ENCODE measurements around the gene CFAP161. TPM values are rescaled to one million over a fixed set of nuclear protein-coding genes. Genes with fewer than 3 reads are reported as not detected.

Gene CFAP161
- total and polyA plus RNA-seq, 2 of the 13 experiments (the other 11 are each of a cell fraction or from before 2014, with no cell fraction given), result not detected

DNA sequence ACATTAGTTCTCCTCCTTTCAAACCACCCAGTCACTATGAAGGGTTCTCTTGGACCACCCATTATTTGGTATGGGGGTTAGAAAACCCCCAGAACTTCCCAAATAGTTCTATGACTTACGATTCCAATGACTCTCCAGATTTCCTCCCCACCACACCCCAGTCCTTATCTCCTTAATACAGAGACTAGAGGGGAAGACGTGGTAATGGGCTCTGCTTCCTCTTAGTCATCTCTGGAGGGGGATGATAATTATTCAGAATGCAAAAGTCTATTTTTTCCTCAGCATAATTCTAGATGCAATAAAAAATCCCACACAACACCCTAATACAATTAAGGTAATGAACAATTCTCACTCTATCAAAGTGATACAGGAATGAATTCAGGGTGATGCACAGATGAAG, 48.9 kb upstream of the CFAP161 start:
- H2AFZ ChIP-seq (ENCODE audit: low read length), result no peak overlapping the region
- H3K4me1 ChIP-seq (ENCODE audit: insufficient read depth, low read length), result no peaks in the 10 kb centered on the region
- TF ChIP-seq U2AF1 (optimal IDR thresholded peaks at IDR 0.05; ENCODE audit: low read depth, low read length), result no peak
- TF ChIP-seq, protein P1, sequence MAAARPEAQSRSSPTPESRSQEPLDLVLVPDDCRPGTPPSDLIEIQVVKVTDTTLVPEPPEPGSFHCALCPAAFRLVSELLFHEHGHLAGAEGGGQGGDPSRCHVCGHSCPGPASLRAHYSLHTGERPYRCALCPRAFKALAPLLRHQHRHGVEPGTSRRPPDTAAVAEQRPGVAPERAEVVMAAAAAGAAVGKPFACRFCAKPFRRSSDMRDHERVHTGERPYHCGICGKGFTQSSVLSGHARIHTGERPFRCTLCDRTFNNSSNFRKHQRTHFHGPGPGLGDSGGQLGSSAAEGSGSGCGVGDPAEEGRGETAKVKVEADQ (CRISPR knock-in tag; IDR thresholded peaks at IDR 0.05; ENCODE audit: borderline replicate concordance), result no peak
- TF ChIP-seq, protein P2, sequence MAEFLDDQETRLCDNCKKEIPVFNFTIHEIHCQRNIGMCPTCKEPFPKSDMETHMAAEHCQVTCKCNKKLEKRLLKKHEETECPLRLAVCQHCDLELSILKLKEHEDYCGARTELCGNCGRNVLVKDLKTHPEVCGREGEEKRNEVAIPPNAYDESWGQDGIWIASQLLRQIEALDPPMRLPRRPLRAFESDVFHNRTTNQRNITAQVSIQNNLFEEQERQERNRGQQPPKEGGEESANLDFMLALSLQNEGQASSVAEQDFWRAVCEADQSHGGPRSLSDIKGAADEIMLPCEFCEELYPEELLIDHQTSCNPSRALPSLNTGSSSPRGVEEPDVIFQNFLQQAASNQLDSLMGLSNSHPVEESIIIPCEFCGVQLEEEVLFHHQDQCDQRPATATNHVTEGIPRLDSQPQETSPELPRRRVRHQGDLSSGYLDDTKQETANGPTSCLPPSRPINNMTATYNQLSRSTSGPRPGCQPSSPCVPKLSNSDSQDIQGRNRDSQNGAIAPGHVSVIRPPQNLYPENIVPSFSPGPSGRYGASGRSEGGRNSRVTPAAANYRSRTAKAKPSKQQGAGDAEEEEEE (CRISPR knock-in tag; IDR thresholded peaks at IDR 0.05; ENCODE audit: borderline replicate concordance), result no peak
- TF ChIP-seq, protein P3, sequence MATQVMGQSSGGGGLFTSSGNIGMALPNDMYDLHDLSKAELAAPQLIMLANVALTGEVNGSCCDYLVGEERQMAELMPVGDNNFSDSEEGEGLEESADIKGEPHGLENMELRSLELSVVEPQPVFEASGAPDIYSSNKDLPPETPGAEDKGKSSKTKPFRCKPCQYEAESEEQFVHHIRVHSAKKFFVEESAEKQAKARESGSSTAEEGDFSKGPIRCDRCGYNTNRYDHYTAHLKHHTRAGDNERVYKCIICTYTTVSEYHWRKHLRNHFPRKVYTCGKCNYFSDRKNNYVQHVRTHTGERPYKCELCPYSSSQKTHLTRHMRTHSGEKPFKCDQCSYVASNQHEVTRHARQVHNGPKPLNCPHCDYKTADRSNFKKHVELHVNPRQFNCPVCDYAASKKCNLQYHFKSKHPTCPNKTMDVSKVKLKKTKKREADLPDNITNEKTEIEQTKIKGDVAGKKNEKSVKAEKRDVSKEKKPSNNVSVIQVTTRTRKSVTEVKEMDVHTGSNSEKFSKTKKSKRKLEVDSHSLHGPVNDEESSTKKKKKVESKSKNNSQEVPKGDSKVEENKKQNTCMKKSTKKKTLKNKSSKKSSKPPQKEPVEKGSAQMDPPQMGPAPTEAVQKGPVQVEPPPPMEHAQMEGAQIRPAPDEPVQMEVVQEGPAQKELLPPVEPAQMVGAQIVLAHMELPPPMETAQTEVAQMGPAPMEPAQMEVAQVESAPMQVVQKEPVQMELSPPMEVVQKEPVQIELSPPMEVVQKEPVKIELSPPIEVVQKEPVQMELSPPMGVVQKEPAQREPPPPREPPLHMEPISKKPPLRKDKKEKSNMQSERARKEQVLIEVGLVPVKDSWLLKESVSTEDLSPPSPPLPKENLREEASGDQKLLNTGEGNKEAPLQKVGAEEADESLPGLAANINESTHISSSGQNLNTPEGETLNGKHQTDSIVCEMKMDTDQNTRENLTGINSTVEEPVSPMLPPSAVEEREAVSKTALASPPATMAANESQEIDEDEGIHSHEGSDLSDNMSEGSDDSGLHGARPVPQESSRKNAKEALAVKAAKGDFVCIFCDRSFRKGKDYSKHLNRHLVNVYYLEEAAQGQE (IDR thresholded peaks at IDR 0.05; ENCODE audit: borderline replicate concordance in 1 of 2, low read depth in 1 of 2, low read length in 2 of 2), result no peak
- TF ChIP-seq, protein P4, sequence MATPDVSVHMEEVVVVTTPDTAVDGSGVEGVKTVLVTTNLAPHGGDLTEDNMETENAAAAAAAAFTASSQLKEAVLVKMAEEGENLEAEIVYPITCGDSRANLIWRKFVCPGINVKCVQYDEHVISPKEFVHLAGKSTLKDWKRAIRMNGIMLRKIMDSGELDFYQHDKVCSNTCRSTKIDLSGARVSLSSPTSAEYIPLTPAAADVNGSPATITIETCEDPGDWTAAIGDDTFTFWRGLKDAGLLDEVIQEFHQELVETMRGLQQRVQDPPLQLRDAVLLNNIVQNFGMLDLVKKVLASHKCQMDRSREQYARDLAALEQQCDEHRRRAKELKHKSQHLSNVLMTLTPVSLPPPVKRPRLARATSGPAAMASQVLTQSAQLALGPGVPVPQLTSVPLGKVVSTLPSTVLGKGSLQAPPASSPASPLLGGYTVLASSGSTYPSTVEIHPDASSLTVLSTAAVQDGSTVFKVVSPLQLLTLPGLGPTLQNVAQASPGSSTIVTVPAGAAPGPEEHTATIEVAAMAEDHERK (CRISPR knock-in tag; IDR thresholded peaks at IDR 0.05; ENCODE audit: low read depth), result no peak
- no peak for TF ChIP-seq ARNTL (CRISPR knock-in tag; IDR thresholded peaks at IDR 0.05)
- TF ChIP-seq EZH2 (conservative IDR thresholded peaks at IDR 0.05; ENCODE audit: low read depth, low read length), result no peak
- TF ChIP-seq, protein P5, sequence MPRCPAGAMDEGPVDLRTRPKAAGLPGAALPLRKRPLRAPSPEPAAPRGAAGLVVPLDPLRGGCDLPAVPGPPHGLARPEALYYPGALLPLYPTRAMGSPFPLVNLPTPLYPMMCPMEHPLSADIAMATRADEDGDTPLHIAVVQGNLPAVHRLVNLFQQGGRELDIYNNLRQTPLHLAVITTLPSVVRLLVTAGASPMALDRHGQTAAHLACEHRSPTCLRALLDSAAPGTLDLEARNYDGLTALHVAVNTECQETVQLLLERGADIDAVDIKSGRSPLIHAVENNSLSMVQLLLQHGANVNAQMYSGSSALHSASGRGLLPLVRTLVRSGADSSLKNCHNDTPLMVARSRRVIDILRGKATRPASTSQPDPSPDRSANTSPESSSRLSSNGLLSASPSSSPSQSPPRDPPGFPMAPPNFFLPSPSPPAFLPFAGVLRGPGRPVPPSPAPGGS (CRISPR knock-in tag; IDR thresholded peaks at IDR 0.05), result no peak
- TF ChIP-seq, protein P6, sequence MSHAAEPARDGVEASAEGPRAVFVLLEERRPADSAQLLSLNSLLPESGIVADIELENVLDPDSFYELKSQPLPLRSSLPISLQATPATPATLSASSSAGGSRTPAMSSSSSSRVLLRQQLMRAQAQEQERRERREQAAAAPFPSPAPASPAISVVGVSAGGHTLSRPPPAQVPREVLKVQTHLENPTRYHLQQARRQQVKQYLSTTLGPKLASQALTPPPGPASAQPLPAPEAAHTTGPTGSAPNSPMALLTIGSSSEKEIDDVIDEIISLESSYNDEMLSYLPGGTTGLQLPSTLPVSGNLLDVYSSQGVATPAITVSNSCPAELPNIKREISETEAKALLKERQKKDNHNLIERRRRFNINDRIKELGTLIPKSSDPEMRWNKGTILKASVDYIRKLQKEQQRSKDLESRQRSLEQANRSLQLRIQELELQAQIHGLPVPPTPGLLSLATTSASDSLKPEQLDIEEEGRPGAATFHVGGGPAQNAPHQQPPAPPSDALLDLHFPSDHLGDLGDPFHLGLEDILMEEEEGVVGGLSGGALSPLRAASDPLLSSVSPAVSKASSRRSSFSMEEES (CRISPR knock-in tag; IDR thresholded peaks at IDR 0.05), result no peak
- BruUV-seq (replicated peaks), result no TSS peak
- in situ Hi-C loops (cut with HindIII; ENCODE audit: extremely low pct_ligation_motif_present, low pct_unique_long_range_greater_than_20kb) (no loop called here), intact Hi-C loops (cut with micrococcal nuclease; ENCODE audit: unreplicated experiment) (no loop called here)
- H3K4me3 ChIP-seq (replicated peaks in 1 of 3; ENCODE audit: insufficient read depth in 1 of 3, low read depth in 2 of 3, low read length in 3 of 3), result no peak overlapping the region
- no peaks in the 10 kb centered on the region for H3K9me3 ChIP-seq (ENCODE audit: low read length)
- no peaks in the 10 kb centered on the region for H3K36me3 ChIP-seq (replicated peaks in 1 of 2; ENCODE audit: control insufficient read depth in 1 of 2, insufficient read depth in 2 of 2, low read length in 2 of 2)
- H3K27ac ChIP-seq (ENCODE audit: extremely low read length, insufficient read depth, low read length), result no peak overlapping the region
- ChIA-PET CTCF (ENCODE audit: low intra/inter-chr PET ratio, low total read pairs) (no interaction called here), POLR2A (no interaction called here)
- no peak for ATAC-seq
- FAIRE-seq, result no peak
- DNase-seq (ENCODE audit: low spot score), result no peak
- no peak overlapping the region for H3K4me2 ChIP-seq (ENCODE audit: low read depth, low read length)
- no peaks in the 10 kb centered on the region for H4K20me1 ChIP-seq (ENCODE audit: insufficient read depth, low read length)
- WGBS (ENCODE audit: low lambda C conversion rate), result 7% methylated on average over 2 of the region's 2 CpGs
- no peak overlapping the region for H3K9ac ChIP-seq (ENCODE audit: insufficient read depth, low read depth, low read length)
- no peaks in the 10 kb centered on the region; a peak in 2 of 5 replicates for H3K27me3 ChIP-seq (ENCODE audit: control insufficient read depth in 1 of 2, insufficient read depth in 2 of 2, low read length in 2 of 2)
- no peaks in the 10 kb centered on the region for H3K79me2 ChIP-seq (ENCODE audit: insufficient read depth, low read length)

Measured in HepG2 (cell line).